Cardiac muscle cell (in vitro differentiated cells and primary cell): ENCODE measurements around the gene CNN1. TPM values are rescaled to one million over a fixed set of nuclear protein-coding genes. Genes with fewer than 3 reads are reported as not detected.

Experiments
- DNase-seq, 2 donors: peaks; one replicate each; pipeline versions ENCODE4 v3.0.0 to v3.0.0-alpha.2; 2010 to 2017; ENCODE audit warnings: low read depth in 1 of 2, low spot score in 1 of 2
- H3K27ac ChIP-seq: fragments of 200-600 bp; sonication (generic); 2 replicates; pipeline ENCODE4 v1.5.1; 2016
- H3K27me3 ChIP-seq: fragments of 200-600 bp; sonication (generic); 2 replicates; pipeline ENCODE4 v1.6.0; 2016; ENCODE audit warnings: control low read depth
- H3K36me3 ChIP-seq: fragments of 200-600 bp; sonication (generic); 2 replicates; pipeline ENCODE4 v1.5.1; 2016; ENCODE audit warnings: control low read depth
- H3K4me1 ChIP-seq: fragments of 200-600 bp; sonication (generic); 2 replicates; pipeline ENCODE4 v1.8.1; 2017; ENCODE audit warnings: low read depth, mild to moderate bottlenecking, mixed run types
- H3K4me3 ChIP-seq: fragments of 200-600 bp; sonication (generic); 2 replicates; pipeline ENCODE4 v1.5.1; 2016; ENCODE audit warnings: mild to moderate bottlenecking
- H3K9me3 ChIP-seq: fragments of 200-600 bp; sonication (generic); 2 replicates; pipeline ENCODE4 v1.5.1; 2017; ENCODE audit warnings: low read depth, mild to moderate bottlenecking, control low read depth
- CTCF ChIP-seq: IDR thresholded peaks from 2 replicates; pipeline ENCODE4 v1.5.1; 2012; ENCODE audit warnings: low read depth, mild to moderate bottlenecking, low read length
- polyA plus RNA-seq: library from polyadenylated mRNA; unstranded; fragments of >200 nt; fragmentation: Nextera tagmentation; extraction: Ambion mirVana; gene quantifications from 2 replicates; pipeline ENCODE4 v1.2.1, GENCODE V29; 2016
- total RNA-seq: library from RNA; depleted of rRNA; stranded (reverse); fragments of >200 nt; gene quantifications from 2 replicates; pipeline ENCODE4 v1.2.3, GENCODE V29; 2016

The CNN1 gene
- total and polyA plus RNA-seq, 2 experiments from 2014 or later = 288 to 388 TPM

DNA sequence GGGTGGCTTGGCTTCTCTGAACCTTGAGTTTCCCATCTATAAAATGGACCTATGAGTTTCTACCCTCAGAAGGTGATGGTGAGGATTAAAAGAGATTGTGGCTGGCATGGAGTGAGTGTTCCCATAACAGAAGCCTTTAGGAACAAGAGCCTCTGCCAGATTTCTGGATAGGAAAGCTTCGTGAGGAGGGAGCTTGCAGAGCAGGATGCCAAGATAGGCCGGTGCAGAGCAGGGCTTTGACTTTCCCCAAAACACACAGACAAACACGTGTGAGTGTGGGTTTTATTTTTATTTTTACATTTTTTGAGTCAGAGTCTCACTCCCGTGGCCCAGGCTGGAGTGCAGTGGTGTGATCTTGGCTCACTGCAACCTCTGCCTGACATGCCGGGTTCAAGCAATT lies 3.7 kb upstream of the CNN1 start:
- H3K27me3 ChIP-seq = no peaks in the 10 kb centered on the region
- H3K27ac ChIP-seq = peak overlapping the region; percentile 84
- no peaks in the 10 kb centered on the region for H3K9me3 ChIP-seq
- TF ChIP-seq CTCF = no peak
- no peaks in the 10 kb centered on the region for H3K36me3 ChIP-seq
- H3K4me3 ChIP-seq = no peak overlapping the region
- H3K4me1 ChIP-seq = peaks cover 6% of the 10 kb centered on the region
- DNase-seq = no peak

GRCh38 chr19:11535792-11536595 lies 2.7 kb upstream of the CNN1 start:
- Histone ChIP-seq H3K27me3 (no peaks in the 10 kb centered on the region), H3K27ac (peak overlapping the region; percentile 84), H3K4me1 (peaks cover 11% of the 10 kb centered on the region), H3K4me3 (peak overlapping the region; percentile 31), H3K36me3 (no peaks in the 10 kb centered on the region), H3K9me3 (no peaks in the 10 kb centered on the region)
- DNase-seq = peak; percentile 94 to 98
- peak; percentile 96 for TF ChIP-seq CTCF

- Histone ChIP-seq H3K4me1 (peaks cover 11% of the 10 kb centered on the region), H3K4me3 (peak overlapping the region; percentile 19), H3K27me3 (no peaks in the 10 kb centered on the region), H3K9me3 (no peaks in the 10 kb centered on the region), H3K36me3 (no peaks in the 10 kb centered on the region), H3K27ac (peak overlapping the region; percentile 92)
- peak; percentile 55 to 91 for DNase-seq
- TF ChIP-seq CTCF = no peak
These were observed 1.1 kb downstream of the CNN1 start for GRCh38 chr19:11539495-11540365.

GRCh38 chr19:11540645-11541044 lies 2.0 kb downstream of the CNN1 start:
- no peak for DNase-seq
- H3K4me3 ChIP-seq = no peak overlapping the region
- H3K36me3 ChIP-seq = no peaks in the 10 kb centered on the region
- H3K27ac ChIP-seq = peak overlapping the region; percentile 92
- TF ChIP-seq CTCF = no peak
- H3K27me3 ChIP-seq = no peaks in the 10 kb centered on the region
- no peaks in the 10 kb centered on the region for H3K9me3 ChIP-seq
- H3K4me1 ChIP-seq = peaks cover 11% of the 10 kb centered on the region

DNA sequence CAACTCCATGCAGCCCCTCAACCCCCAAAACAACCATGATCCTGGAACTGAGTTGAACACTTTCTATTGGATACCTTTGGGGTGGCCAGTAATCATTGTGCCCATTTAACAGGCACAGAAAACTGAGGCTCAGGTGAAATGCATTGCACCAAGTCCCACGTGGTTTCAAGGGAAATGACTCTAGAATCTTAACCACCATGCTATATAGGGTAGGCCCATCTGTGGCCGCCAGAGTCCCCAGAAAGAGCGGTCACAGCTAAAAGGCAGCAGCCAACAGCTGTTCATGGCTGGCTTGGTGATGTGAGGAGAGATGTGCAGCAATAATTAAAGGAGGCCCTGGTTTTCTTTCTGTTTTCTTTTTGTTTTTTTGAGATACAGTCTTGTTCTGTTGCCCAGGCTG lies 2.6 kb downstream of the CNN1 start:
- peaks cover 11% of the 10 kb centered on the region for H3K4me1 ChIP-seq

More for the DNA sequence above, 2.6 kb downstream of the CNN1 start:
- no peak for DNase-seq
- H3K4me3 ChIP-seq = no peak overlapping the region
- H3K9me3 ChIP-seq = no peaks in the 10 kb centered on the region
- no peak for TF ChIP-seq CTCF
- H3K27ac ChIP-seq = peak overlapping the region; percentile 92
- H3K27me3 ChIP-seq = no peaks in the 10 kb centered on the region
- no peaks in the 10 kb centered on the region for H3K36me3 ChIP-seq
